Measurements from ENCODE around the gene ARHGAP45. TPM values are rescaled to one million over a fixed set of nuclear protein-coding genes. Genes with fewer than 3 reads are reported as not detected.

The ARHGAP45 gene
- total and polyA plus RNA-seq, 9 of the 15 experiments (the other 6 are each of a cell fraction or from before 2014, with no cell fraction given): 0.08 to 22.1 (median 4.2) TPM

- TF ChIP-seq ETS1 (conservative IDR thresholded peaks at IDR 0.05; ENCODE audit: control insufficient read depth, low read depth, low read length): no peak
Measured at GRCh38 chr19:1080360-1081161, 13.6 kb downstream of the ARHGAP45 start (continued).

DNA sequence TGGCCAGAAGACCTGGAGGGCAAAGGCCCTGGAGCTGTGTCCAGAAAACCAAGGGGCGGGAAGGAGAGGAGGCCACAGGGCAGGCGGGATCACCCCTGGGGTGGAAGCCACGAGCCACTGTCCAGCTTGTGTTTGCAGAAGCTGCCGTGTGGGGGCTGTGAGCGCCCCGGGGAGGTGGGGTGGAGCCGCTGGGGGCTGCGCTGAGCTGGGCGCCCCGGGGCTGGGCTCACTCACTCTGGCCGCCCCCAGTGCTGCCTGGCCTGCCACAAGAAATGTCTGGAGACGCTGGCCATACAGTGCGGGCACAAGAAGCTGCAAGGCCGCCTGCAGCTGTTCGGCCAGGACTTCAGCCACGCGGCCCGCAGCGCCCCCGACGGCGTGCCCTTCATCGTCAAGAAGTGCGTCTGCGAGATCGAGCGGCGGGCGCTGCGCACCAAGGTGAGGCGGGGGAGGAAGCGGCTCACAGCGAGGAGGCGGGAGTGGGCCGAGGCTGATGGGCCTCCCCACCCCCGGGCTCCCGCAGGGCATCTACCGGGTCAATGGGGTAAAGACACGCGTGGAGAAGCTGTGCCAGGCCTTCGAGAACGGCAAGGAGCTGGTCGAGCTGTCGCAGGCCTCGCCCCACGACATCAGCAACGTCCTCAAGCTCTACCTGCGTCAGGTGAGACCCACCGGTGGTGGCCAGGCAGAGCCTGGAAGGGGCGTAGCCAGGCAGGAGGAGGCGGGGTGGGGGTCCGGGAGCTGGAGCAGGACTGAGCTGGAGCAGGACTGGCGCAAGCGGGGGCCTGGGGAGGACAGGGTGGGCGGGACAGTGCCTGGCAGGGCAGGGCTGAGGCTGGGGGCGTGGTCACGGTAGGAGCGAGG, 14.6 kb downstream of the ARHGAP45 start:
- Histone ChIP-seq H3K4me3 (no peak overlapping the region), H3K27me3 (ENCODE audit: control insufficient read depth in 2 of 2, insufficient read depth in 2 of 2, low read length in 2 of 2) (no peaks in the 10 kb centered on the region), H4K20me1 (replicated peaks; ENCODE audit: control insufficient read depth, insufficient read depth, low read length) (no peaks in the 10 kb centered on the region), H3K4me1 (replicated peaks in 1 of 2; ENCODE audit: control insufficient read depth in 2 of 2, insufficient read depth in 2 of 2, low read length in 2 of 2) (peaks cover 6 to 76% of the 10 kb centered on the region in 2 experiments), H3K9me3 (replicated peaks; ENCODE audit: control insufficient read depth, insufficient read depth, low read depth, low read length) (no peaks in the 10 kb centered on the region), H3K27ac (ENCODE audit: extremely low read depth, low read depth, low read length) (peak overlapping the region; percentile 52; the same call in 2 of the 3 replicates), H3K79me2 (ENCODE audit: control insufficient read depth, insufficient read depth, low read length) (no peaks in the 10 kb centered on the region), H3K9me1 (ENCODE audit: control insufficient read depth, insufficient read depth, low read length) (peaks cover 3% of the 10 kb centered on the region), H3K9ac (ENCODE audit: insufficient read depth in 1 of 2, low read depth in 2 of 2, low read length in 2 of 2) (peak overlapping the region in 1 of 2 experiments; percentile 85; a peak in 2 of 4 replicates), H3K36me3 (ENCODE audit: control insufficient read depth, insufficient read depth, low read length) (peaks cover 24% of the 10 kb centered on the region; the same call in 2 of the 3 replicates), H3K4me2 (ENCODE audit: insufficient read depth, low read length) (peak overlapping the region; percentile 18; the same call in 1 of the 2 replicates), H2AFZ (ENCODE audit: low read depth, low read length) (0 out of 2 replicates have a peak overlapping the region, but pooled peaks have one; percentile 44)
- BruUV-seq (replicated peaks): no TSS peak
- intact Hi-C loops (cut with micrococcal nuclease): loop anchor here (5.0 kb wide), 1 partner anchor 39 kb away; the partner anchor contains the start of gene ABCA7
- in situ Hi-C loops (cut with MboI): no loop called here
- POLR2A ChIA-PET: interaction anchor here (0.6 to 5.3 kb wide), 7 partner anchors 9 to 188 kb away, joined by 3 to 45 read pairs (median 4); partner anchors contain the start of genes ARHGAP45, CIRBP and POLR2E
- no peak for FAIRE-seq
- WGBS (ENCODE audit: insufficient coverage, low coverage, missing lambda C conversion rate): 69% methylated on average over 40 of the region's 58 CpGs
- no peak for DNase-seq (ENCODE audit: extremely low read depth in 1 of 4, low spot score in 3 of 4)
- ATAC-seq: no peak
- CTCF ChIA-PET (ENCODE audit: low intra/inter-chr PET ratio): no interaction called here
- TF ChIP-seq HNRNPL (IDR thresholded peaks at IDR 0.05; ENCODE audit: low read depth, low read length) (0 out of 2 replicates have a peak, but pooled peaks have one; percentile 40), TCF15 (CRISPR knock-in tag; IDR thresholded peaks at IDR 0.05) (no peak), ZNF347 (CRISPR knock-in tag; IDR thresholded peaks at IDR 0.05; ENCODE audit: low read depth) (no peak), FOXP1 (CRISPR knock-in tag; IDR thresholded peaks at IDR 0.05) (no peak), FIP1L1 (IDR thresholded peaks at IDR 0.05; ENCODE audit: low read depth, low read length, poor library complexity, severe bottlenecking) (peak; percentile 43), ZBTB33 (CRISPR knock-in tag; IDR thresholded peaks at IDR 0.05) (peak; percentile 92)
- TF ChIP-seq, protein P1, sequence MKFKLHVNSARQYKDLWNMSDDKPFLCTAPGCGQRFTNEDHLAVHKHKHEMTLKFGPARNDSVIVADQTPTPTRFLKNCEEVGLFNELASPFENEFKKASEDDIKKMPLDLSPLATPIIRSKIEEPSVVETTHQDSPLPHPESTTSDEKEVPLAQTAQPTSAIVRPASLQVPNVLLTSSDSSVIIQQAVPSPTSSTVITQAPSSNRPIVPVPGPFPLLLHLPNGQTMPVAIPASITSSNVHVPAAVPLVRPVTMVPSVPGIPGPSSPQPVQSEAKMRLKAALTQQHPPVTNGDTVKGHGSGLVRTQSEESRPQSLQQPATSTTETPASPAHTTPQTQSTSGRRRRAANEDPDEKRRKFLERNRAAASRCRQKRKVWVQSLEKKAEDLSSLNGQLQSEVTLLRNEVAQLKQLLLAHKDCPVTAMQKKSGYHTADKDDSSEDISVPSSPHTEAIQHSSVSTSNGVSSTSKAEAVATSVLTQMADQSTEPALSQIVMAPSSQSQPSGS (CRISPR knock-in tag; IDR thresholded peaks at IDR 0.05): 0 out of 2 replicates have a peak, but pooled peaks have one; percentile 14
- TF ChIP-seq, protein P2, sequence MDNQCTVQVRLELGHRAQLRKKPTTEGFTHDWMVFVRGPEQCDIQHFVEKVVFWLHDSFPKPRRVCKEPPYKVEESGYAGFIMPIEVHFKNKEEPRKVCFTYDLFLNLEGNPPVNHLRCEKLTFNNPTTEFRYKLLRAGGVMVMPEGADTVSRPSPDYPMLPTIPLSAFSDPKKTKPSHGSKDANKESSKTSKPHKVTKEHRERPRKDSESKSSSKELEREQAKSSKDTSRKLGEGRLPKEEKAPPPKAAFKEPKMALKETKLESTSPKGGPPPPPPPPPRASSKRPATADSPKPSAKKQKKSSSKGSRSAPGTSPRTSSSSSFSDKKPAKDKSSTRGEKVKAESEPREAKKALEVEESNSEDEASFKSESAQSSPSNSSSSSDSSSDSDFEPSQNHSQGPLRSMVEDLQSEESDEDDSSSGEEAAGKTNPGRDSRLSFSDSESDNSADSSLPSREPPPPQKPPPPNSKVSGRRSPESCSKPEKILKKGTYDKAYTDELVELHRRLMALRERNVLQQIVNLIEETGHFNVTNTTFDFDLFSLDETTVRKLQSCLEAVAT (IDR thresholded peaks at IDR 0.05): peak in 1 of 2 experiments; percentile 21; a peak in 1 of 4 replicates
